ENCODE results near the gene GCH1. TPM values are rescaled to one million over a fixed set of nuclear protein-coding genes. Genes with fewer than 3 reads are reported as not detected.

The GCH1 gene
- total RNA-seq, 1 experiment from 2014 or later, result 7.7 TPM

DNA sequence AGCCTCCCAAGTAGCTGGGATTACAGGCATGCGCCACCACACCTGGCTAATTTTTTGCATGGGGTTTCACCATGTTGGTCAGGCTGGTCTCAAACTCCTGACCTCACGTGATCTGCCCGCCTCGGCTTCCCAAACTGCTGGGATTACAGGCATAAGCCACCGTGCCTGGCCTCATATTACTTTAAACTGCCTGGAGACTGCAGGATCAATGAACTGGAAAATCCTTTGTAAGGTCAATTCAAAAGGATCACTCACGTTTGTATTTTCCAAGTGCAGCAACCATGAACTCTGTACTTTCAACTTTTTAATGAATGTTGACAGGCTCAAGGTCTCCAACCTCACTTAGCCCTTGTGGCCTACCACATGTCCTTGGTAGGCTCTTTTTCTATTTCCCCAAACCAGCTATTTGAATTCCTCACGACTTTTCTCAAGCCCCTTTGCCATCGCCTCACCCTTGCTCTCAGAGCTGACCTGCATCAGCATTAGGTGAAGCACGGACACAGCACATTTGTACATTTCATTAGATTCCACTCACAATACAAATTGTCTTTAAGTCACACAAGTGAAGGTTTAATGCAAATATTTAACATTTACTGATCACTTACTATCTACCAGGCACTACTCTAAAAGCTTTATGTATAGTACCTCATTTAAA, 42.2 kb upstream of the GCH1 start:
- CTCF ChIA-PET, result no interaction called here
- no peak overlapping the region for H3K4me3 ChIP-seq (ENCODE audit: low read depth, low read length, poor library complexity, severe bottlenecking)
- H3K36me3 ChIP-seq (ENCODE audit: insufficient read depth, low read length, poor library complexity, severe bottlenecking), result peaks cover 16% of the 10 kb centered on the region
- no peaks in the 10 kb centered on the region for H3K4me1 ChIP-seq (ENCODE audit: insufficient read depth, low read length, poor library complexity, severe bottlenecking)
- H3K9me3 ChIP-seq (ENCODE audit: low read depth, low read length, poor library complexity, severe bottlenecking), result no peaks in the 10 kb centered on the region
- intact Hi-C loops (cut with micrococcal nuclease; ENCODE audit: unreplicated experiment), result no loop called here
- no peaks in the 10 kb centered on the region for H3K27me3 ChIP-seq (replicated peaks; ENCODE audit: insufficient read depth, low read depth, low read length, poor library complexity)
- TF ChIP-seq CTCF (conservative IDR thresholded peaks at IDR 0.05; ENCODE audit: low read depth, low read length) (no peak), EZH2 (IDR thresholded peaks at IDR 0.05; ENCODE audit: borderline replicate concordance, low read depth, low read length, poor library complexity, severe bottlenecking) (no peak)
- POLR2A ChIA-PET (ENCODE audit: low non-redundant PET), result interaction anchor here (0.6 kb wide), 1 partner anchor 377 kb away, joined by 13 read pairs; no protein-coding TSS in a partner anchor
- DNase-seq (ENCODE audit: low spot score), result no peak
- no TSS peak for BruUV-seq (replicated peaks)
- no peak overlapping the region for H3K27ac ChIP-seq (ENCODE audit: low read depth, low read length, poor library complexity, severe bottlenecking)

GRCh38 chr14:54942913-54943312, 40.3 kb upstream of the GCH1 start:
- Histone ChIP-seq H3K36me3 (ENCODE audit: insufficient read depth, low read length, poor library complexity, severe bottlenecking) (peaks cover 16% of the 10 kb centered on the region), H3K27ac (ENCODE audit: low read depth, low read length, poor library complexity, severe bottlenecking) (no peak overlapping the region), H3K4me3 (ENCODE audit: low read depth, low read length, poor library complexity, severe bottlenecking) (no peak overlapping the region), H3K4me1 (ENCODE audit: insufficient read depth, low read length, poor library complexity, severe bottlenecking) (no peaks in the 10 kb centered on the region), H3K9me3 (ENCODE audit: low read depth, low read length, poor library complexity, severe bottlenecking) (no peaks in the 10 kb centered on the region), H3K27me3 (replicated peaks; ENCODE audit: insufficient read depth, low read depth, low read length, poor library complexity) (no peaks in the 10 kb centered on the region)
- POLR2A ChIA-PET (ENCODE audit: low non-redundant PET), result no interaction called here
- no peak for TF ChIP-seq EZH2 (IDR thresholded peaks at IDR 0.05; ENCODE audit: borderline replicate concordance, low read depth, low read length, poor library complexity, severe bottlenecking)
- TF ChIP-seq CTCF (conservative IDR thresholded peaks at IDR 0.05; ENCODE audit: low read depth, low read length), result no peak
- CTCF ChIA-PET, result no interaction called here
- BruUV-seq (replicated peaks), result no TSS peak
- intact Hi-C loops (cut with micrococcal nuclease; ENCODE audit: unreplicated experiment), result no loop called here
- DNase-seq (ENCODE audit: low spot score), result no peak

GRCh38 chr14:54936816-54937215, 34.2 kb upstream of the GCH1 start:
- Histone ChIP-seq H3K4me1 (ENCODE audit: insufficient read depth, low read length, poor library complexity, severe bottlenecking) (no peaks in the 10 kb centered on the region), H3K27me3 (replicated peaks; ENCODE audit: insufficient read depth, low read depth, low read length, poor library complexity) (no peaks in the 10 kb centered on the region), H3K9me3 (ENCODE audit: low read depth, low read length, poor library complexity, severe bottlenecking) (no peaks in the 10 kb centered on the region), H3K27ac (ENCODE audit: low read depth, low read length, poor library complexity, severe bottlenecking) (no peak overlapping the region), H3K36me3 (ENCODE audit: insufficient read depth, low read length, poor library complexity, severe bottlenecking) (peaks cover 16% of the 10 kb centered on the region), H3K4me3 (ENCODE audit: low read depth, low read length, poor library complexity, severe bottlenecking) (no peak overlapping the region)
- CTCF ChIA-PET, result no interaction called here
- intact Hi-C loops (cut with micrococcal nuclease; ENCODE audit: unreplicated experiment), result no loop called here
- POLR2A ChIA-PET (ENCODE audit: low non-redundant PET), result no interaction called here
- no peak for DNase-seq (ENCODE audit: low spot score)
- no TSS peak for BruUV-seq (replicated peaks)
- TF ChIP-seq CTCF (conservative IDR thresholded peaks at IDR 0.05; ENCODE audit: low read depth, low read length), result no peak
- TF ChIP-seq EZH2 (IDR thresholded peaks at IDR 0.05; ENCODE audit: borderline replicate concordance, low read depth, low read length, poor library complexity, severe bottlenecking), result no peak
